ENCODE measurements around the gene DDX54.

Gene DDX54

GRCh38 chr12:113158439-113159203 lies 26.7 kb downstream of the DDX54 start:
- Histone ChIP-seq H3K9me3 (ENCODE audit: control insufficient read depth, insufficient read depth, low read length) (no peaks in the 10 kb centered on the region), H3K4me3 (ENCODE audit: low read length) (no peak overlapping the region), H3K4me1 (ENCODE audit: control insufficient read depth, insufficient read depth, low read length) (peaks cover 10% of the 10 kb centered on the region; the same call in 1 of the 2 replicates), H3K36me3 (ENCODE audit: control insufficient read depth, insufficient read depth, low read length) (peaks cover 40% of the 10 kb centered on the region), H3K27me3 (ENCODE audit: control insufficient read depth, insufficient read depth, low read length) (0 out of 2 replicates have a peak, but pooled peaks cover 3% of the 10 kb centered on the region), H3K27ac (ENCODE audit: low read length) (no peak overlapping the region)
- no CpG with 5 or more reads among the region's 26 CpGs for WGBS (ENCODE audit: insufficient coverage, insufficient read length)
- no peak for DNase-seq (ENCODE audit: low read depth, low spot score)

GRCh38 chr12:113157218-113157859 lies 27.9 kb downstream of the DDX54 start:
- no peak overlapping the region for H3K27ac ChIP-seq (ENCODE audit: low read length)
- H3K9me3 ChIP-seq (ENCODE audit: control insufficient read depth, insufficient read depth, low read length), result no peaks in the 10 kb centered on the region
- peaks cover 36% of the 10 kb centered on the region for H3K36me3 ChIP-seq (ENCODE audit: control insufficient read depth, insufficient read depth, low read length)
- no peak for DNase-seq (ENCODE audit: low read depth, low spot score)
- H3K4me3 ChIP-seq (ENCODE audit: low read length), result no peak overlapping the region
- no CpG with 5 or more reads among the region's 12 CpGs for WGBS (ENCODE audit: insufficient coverage, insufficient read length)
- peaks cover 3% of the 10 kb centered on the region; the same call in 1 of the 2 replicates for H3K27me3 ChIP-seq (ENCODE audit: control insufficient read depth, insufficient read depth, low read length)
- H3K4me1 ChIP-seq (ENCODE audit: control insufficient read depth, insufficient read depth, low read length), result peaks cover 6% of the 10 kb centered on the region; the same call in 1 of the 2 replicates

- Histone ChIP-seq H3K4me3 (ENCODE audit: low read length) (no peak overlapping the region), H3K9me3 (ENCODE audit: control insufficient read depth, insufficient read depth, low read length) (no peaks in the 10 kb centered on the region), H3K4me1 (ENCODE audit: control insufficient read depth, insufficient read depth, low read length) (no peaks in the 10 kb centered on the region), H3K27me3 (ENCODE audit: control insufficient read depth, insufficient read depth, low read length) (peaks cover 3% of the 10 kb centered on the region; the same call in 1 of the 2 replicates), H3K36me3 (ENCODE audit: control insufficient read depth, insufficient read depth, low read length) (peaks cover 27% of the 10 kb centered on the region), H3K27ac (ENCODE audit: low read length) (no peak overlapping the region)
- no CpG with 5 or more reads among the region's 7 CpGs for WGBS (ENCODE audit: insufficient coverage, insufficient read length)
- DNase-seq (ENCODE audit: low read depth, low spot score), result no peak
Measured at GRCh38 chr12:113155646-113156045, 29.6 kb downstream of the DDX54 start.

GRCh38 chr12:113155060-113155459 lies 30.2 kb downstream of the DDX54 start:
- peaks cover 21% of the 10 kb centered on the region for H3K36me3 ChIP-seq (ENCODE audit: control insufficient read depth, insufficient read depth, low read length)
- no peaks in the 10 kb centered on the region for H3K9me3 ChIP-seq (ENCODE audit: control insufficient read depth, insufficient read depth, low read length)
- H3K4me3 ChIP-seq (ENCODE audit: low read length), result no peak overlapping the region
- DNase-seq (ENCODE audit: low read depth, low spot score), result no peak
- H3K4me1 ChIP-seq (ENCODE audit: control insufficient read depth, insufficient read depth, low read length), result no peaks in the 10 kb centered on the region
- H3K27ac ChIP-seq (ENCODE audit: low read length), result no peak overlapping the region
- H3K27me3 ChIP-seq (ENCODE audit: control insufficient read depth, insufficient read depth, low read length), result peaks cover 3% of the 10 kb centered on the region; the same call in 1 of the 2 replicates
- WGBS (ENCODE audit: insufficient coverage, insufficient read length), result no CpG with 5 or more reads among the region's 12 CpGs

GRCh38 chr12:113154351-113154973 lies 30.8 kb downstream of the DDX54 start:
- Histone ChIP-seq H3K9me3 (ENCODE audit: control insufficient read depth, insufficient read depth, low read length) (no peaks in the 10 kb centered on the region), H3K4me3 (ENCODE audit: low read length) (peak overlapping the region; percentile 42; the same call in 1 of the 2 replicates), H3K27ac (ENCODE audit: low read length) (no peak overlapping the region), H3K4me1 (ENCODE audit: control insufficient read depth, insufficient read depth, low read length) (peaks cover 3% of the 10 kb centered on the region; the same call in 1 of the 2 replicates), H3K36me3 (ENCODE audit: control insufficient read depth, insufficient read depth, low read length) (peaks cover 16% of the 10 kb centered on the region), H3K27me3 (ENCODE audit: control insufficient read depth, insufficient read depth, low read length) (peaks cover 3% of the 10 kb centered on the region; the same call in 1 of the 2 replicates)
- DNase-seq (ENCODE audit: low read depth, low spot score), result no peak
- WGBS (ENCODE audit: insufficient coverage, insufficient read length), result no CpG with 5 or more reads among the region's 51 CpGs

GRCh38 chr12:113152835-113153814 lies 32.2 kb downstream of the DDX54 start:
- DNase-seq (ENCODE audit: low read depth, low spot score), result no peak
- peaks cover 7% of the 10 kb centered on the region; the same call in 1 of the 2 replicates for H3K36me3 ChIP-seq (ENCODE audit: control insufficient read depth, insufficient read depth, low read length)
- H3K27me3 ChIP-seq (ENCODE audit: control insufficient read depth, insufficient read depth, low read length), result peaks cover 3% of the 10 kb centered on the region; the same call in 1 of the 2 replicates
- no peaks in the 10 kb centered on the region for H3K9me3 ChIP-seq (ENCODE audit: control insufficient read depth, insufficient read depth, low read length)
- WGBS (ENCODE audit: insufficient coverage, insufficient read length), result no CpG with 5 or more reads among the region's 70 CpGs
- H3K4me3 ChIP-seq (ENCODE audit: low read length), result peak overlapping the region; percentile 49; the same call in 1 of the 2 replicates
- no peak overlapping the region for H3K27ac ChIP-seq (ENCODE audit: low read length)
- peaks cover 6% of the 10 kb centered on the region; the same call in 1 of the 2 replicates for H3K4me1 ChIP-seq (ENCODE audit: control insufficient read depth, insufficient read depth, low read length)

- WGBS (ENCODE audit: insufficient coverage, insufficient read length), result no CpG with 5 or more reads among the region's 9 CpGs
- Histone ChIP-seq H3K4me1 (ENCODE audit: control insufficient read depth, insufficient read depth, low read length) (peaks cover 6% of the 10 kb centered on the region; the same call in 1 of the 2 replicates), H3K9me3 (ENCODE audit: control insufficient read depth, insufficient read depth, low read length) (no peaks in the 10 kb centered on the region), H3K36me3 (ENCODE audit: control insufficient read depth, insufficient read depth, low read length) (0 out of 2 replicates have a peak, but pooled peaks cover under 1% of the 10 kb centered on the region), H3K27me3 (ENCODE audit: control insufficient read depth, insufficient read depth, low read length) (peaks cover 3% of the 10 kb centered on the region; the same call in 1 of the 2 replicates), H3K27ac (ENCODE audit: low read length) (no peak overlapping the region), H3K4me3 (ENCODE audit: low read length) (no peak overlapping the region; the same call in 1 of the 2 replicates)
- no peak for DNase-seq (ENCODE audit: low read depth, low spot score)
Measured at GRCh38 chr12:113152196-113152834, 33.0 kb downstream of the DDX54 start.

GRCh38 chr12:113151655-113152054 lies 33.6 kb downstream of the DDX54 start:
- Histone ChIP-seq H3K4me1 (ENCODE audit: control insufficient read depth, insufficient read depth, low read length) (peaks cover 6% of the 10 kb centered on the region; the same call in 1 of the 2 replicates), H3K4me3 (ENCODE audit: low read length) (no peak overlapping the region), H3K27ac (ENCODE audit: low read length) (no peak overlapping the region), H3K36me3 (ENCODE audit: control insufficient read depth, insufficient read depth, low read length) (no peaks in the 10 kb centered on the region), H3K9me3 (ENCODE audit: control insufficient read depth, insufficient read depth, low read length) (no peaks in the 10 kb centered on the region), H3K27me3 (ENCODE audit: control insufficient read depth, insufficient read depth, low read length) (peaks cover 3% of the 10 kb centered on the region; the same call in 1 of the 2 replicates)
- no peak for DNase-seq (ENCODE audit: low read depth, low spot score)
- no CpG with 5 or more reads among the region's 3 CpGs for WGBS (ENCODE audit: insufficient coverage, insufficient read length)

All from iPS DF 6.9 (cell line).